Activated T-cell treated with anti-CD3 and anti-CD28 coated beads, Interleukin-2, amount 50 U/mL, for 1 hour (primary cell): Measurements from ENCODE around the gene AOAH.
"Not testable (repeated sequence)": the region's sequence is repeated elsewhere in the genome, so short reads cannot be mapped to it uniquely, and the experiment has no call there.

Source experiments
- DNase-seq: peaks from one replicate; pipeline ENCODE4 v3.0.0-alpha.2; 2020

AOAH gene

GRCh38 chr7:36497176-36497575 is 227.1 kb downstream of the AOAH start:
- not testable (repeated sequence) for DNase-seq

GRCh38 chr7:36496576-36496975 is 227.7 kb downstream of the AOAH start:
- no peak for DNase-seq

DNA sequence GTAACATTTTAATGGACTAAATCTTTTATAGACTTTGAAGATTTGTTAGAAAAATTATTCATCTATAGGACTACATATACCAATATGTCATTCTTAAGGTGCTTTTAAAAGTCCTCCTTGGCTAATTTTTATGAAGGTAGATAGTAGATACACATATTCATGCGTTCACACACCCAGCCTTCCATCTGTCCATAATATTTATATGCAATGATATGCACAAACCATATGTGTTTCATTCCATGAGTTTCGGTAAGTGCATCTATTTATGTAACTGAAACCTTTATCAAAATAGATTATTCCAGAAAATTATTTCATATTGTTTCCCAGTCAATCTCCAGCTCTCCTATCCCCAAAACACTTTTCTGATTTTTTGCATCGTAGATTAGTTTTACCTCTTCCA is 233.0 kb downstream of the AOAH start:
- no peak for DNase-seq

DNA sequence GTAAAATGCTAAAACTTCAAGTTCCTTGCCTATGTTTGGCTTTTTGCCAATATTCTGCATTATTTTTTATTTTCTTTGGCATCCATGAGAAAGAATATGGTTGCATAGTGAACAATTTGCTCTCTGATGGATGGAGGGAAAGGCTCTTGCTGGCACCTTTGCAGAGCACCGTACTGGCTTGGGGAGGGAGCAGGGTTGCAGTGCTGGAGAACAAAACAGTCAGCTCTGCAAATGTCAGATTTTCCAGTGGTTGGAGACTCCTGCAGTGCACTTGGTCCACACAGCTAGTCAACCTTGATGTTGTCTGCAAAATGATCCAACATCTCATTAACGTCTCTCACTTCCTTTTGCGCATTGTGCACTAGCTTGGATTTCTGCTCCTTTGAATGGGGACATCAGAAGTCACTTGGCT is 233.9 kb downstream of the AOAH start:
- no peak for DNase-seq

- DNase-seq: not testable (repeated sequence)
These were observed 235.6 kb downstream of the AOAH start for GRCh38 chr7:36488672-36489071.

DNA sequence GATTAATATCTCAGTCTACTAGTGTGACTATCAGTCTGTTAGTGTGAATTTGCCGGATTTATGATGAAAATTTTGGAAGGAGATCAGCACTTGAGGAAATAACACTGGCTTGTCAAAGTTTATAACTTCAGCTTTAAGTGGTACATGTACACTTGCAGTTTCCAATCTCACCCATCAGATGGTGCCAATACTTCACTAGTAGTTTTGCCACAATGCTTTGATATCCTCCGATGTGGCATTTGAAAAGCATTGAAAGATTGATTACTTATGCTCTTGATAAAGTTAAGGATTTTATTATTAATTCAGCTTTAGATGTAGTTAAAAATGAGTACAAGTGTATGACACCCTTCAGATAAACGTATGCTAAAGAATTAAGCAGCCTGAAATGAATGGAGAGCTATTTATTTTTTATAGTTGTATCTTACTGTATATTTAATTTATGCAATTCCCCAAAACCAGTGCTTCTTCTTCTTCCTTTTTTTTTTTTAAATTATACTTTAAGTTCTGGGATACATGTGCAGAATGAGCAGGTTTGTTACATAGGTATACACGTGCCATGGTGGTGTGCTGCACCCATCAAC is 236.4 kb downstream of the AOAH start:
- DNase-seq: no peak

GRCh38 chr7:36486336-36486735 is 238.0 kb downstream of the AOAH start:
- no peak for DNase-seq

- DNase-seq: no peak
These were observed 240.0 kb downstream of the AOAH start for GRCh38 chr7:36484265-36484664.

GRCh38 chr7:36483853-36484252 is 240.4 kb downstream of the AOAH start:
- not testable (repeated sequence) for DNase-seq

DNA sequence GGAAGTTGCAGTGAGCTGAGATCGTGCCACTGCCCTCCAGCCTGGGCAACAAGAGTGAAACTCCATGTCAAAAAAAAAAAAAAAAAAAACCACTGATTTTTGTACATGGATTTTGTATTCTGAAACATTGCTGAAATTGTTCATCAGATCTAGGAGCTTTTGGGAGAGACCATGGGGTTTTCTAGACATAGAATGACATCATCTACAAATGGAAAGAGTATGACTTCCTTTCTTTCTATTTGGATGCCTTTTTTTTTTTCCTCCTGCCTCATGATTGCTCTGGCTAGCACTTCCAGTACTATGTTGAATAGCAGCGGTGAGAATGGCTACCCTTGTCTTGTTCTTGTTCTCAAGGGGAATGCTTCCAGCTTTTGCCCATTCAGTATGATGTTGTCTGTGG is 245.5 kb downstream of the AOAH start:
- DNase-seq: no peak

GRCh38 chr7:36475381-36475780 is 248.9 kb downstream of the AOAH start:
- DNase-seq: no peak

GRCh38 chr7:36475011-36475342 is 249.3 kb downstream of the AOAH start:
- DNase-seq: no peak

GRCh38 chr7:36474283-36475010 is 249.8 kb downstream of the AOAH start:
- DNase-seq: no peak

DNA sequence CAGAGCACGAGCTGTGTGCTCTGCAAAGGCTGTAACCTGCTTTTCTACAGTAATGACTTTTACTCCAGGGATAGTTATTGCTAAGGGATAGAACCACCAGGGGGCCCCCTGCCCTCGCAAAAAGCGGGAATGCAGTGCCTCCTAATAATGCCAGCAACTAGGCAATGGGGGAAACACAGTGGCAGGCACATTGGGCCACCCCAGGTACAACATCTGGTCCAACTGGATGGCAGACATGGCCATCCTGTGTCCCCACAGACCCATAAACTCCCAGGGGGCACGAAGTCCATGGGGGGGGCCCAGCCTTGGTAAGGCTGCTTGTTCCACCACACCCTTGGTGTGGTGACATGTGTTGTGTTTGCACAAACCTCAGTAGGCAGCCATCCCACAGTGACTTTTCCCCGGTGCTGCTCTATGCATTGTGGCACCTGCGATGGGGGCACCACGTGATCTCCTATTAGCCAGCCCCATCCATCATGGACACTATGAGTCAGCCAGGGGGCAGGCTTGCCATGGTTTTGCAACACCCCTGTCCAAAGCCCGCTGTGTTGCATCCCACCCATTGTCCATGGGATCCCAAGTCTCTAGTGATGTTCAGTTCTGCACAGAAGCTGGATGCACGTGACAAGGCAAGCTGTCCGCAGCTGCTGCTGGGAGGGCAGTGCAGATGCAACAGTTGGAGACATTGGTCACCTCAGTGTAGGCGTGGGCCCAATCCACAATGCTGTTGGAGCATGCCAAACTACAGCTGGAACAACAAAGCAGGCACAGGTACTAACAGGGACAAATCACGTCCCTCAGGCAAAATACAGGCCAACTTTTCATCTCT is 250.6 kb downstream of the AOAH start:
- DNase-seq: no peak

DNA sequence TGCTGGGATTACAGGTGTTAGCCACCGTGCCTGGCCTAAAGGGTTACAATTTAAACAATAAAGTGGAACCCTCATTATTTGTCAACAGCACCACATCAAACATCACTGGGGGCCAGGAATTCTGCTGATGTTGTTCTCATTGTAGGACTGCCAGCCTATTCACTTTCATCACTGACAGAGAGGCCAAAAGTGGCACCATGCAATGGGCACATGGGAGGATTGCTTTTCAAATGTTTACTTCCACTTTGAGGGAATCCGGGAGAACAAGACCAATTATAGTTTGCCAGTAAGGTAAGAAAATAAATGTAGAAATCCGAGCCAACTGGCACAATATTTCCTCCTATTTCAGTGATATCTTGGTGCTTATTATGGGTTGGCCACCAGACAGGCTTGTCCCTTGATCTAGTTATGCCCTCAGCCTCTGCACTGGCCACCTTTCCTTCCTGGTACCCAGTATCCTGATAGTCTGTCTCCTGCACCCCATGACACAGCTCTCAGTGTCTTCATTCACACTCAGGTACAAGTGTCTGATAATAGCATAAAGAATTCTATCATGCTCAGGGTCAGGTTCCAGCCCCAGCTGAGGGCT is 252.1 kb downstream of the AOAH start:
- DNase-seq: no peak

GRCh38 chr7:36469236-36469635 is 255.1 kb downstream of the AOAH start:
- no peak for DNase-seq

DNA sequence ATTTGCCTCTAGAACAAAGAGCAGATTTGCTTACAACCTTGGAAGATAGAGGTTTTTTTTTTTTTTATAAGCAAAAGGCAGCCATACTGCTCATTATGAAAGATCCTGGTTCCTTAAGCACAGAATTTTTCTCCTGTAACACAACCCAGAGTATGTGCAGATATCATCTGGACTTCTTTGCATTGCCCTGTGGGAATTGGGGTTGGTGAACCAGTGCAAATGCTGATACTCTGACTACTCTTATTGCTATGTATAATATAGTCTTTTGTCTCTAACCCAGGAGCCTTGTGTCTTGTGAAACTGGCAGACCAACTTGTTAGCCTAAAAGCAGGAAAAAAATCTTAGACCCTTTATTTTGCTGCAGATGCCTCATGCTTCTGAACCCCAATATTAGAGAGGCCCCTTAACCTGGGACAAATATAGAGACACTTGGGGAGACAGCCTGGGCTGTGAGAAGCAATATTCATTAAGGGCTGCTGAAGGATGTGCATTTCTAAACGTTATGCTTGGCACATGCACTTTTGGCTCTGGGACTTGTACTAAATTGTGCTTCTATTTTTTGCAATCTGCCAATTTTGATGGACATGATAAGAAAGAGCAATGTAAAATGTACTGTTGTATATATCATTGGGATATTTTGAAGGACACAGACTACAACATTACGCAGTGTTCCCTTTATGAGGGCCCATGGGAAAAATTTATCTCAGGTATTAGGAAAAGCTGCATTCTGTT is 255.8 kb downstream of the AOAH start:
- no peak for DNase-seq

GRCh38 chr7:36466001-36466400 is 258.3 kb downstream of the AOAH start:
- not testable (repeated sequence) for DNase-seq

GRCh38 chr7:36464271-36464670 is 260.0 kb downstream of the AOAH start:
- no peak for DNase-seq
